Trophoblast cell (in vitro differentiated cells and primary cell): ENCODE measurements around the gene PCF11.

Source experiments
- DNase-seq, 2 donors: peaks; one replicate each; pipeline ENCODE4 v3.0.0-alpha.2; 2016
- H2AFZ ChIP-seq: 2 replicates; pipeline ENCODE4 v1.6.1; 2013; ENCODE audit warnings: low read length, moderate library complexity, mild to moderate bottlenecking; ENCODE audit not compliant: insufficient read depth, poor library complexity
- H2AK5ac ChIP-seq: 2 replicates; pipeline ENCODE4 v1.6.1; 2013; ENCODE audit warnings: mild to moderate bottlenecking, low read length
- H2BK120ac ChIP-seq: 2 replicates; pipeline ENCODE4 v1.6.1; 2013; ENCODE audit warnings: low read length, mild to moderate bottlenecking, moderate library complexity; ENCODE audit not compliant: insufficient read depth, poor library complexity
- H2BK12ac ChIP-seq: 2 replicates; pipeline ENCODE4 v1.6.1; 2013; ENCODE audit warnings: mild to moderate bottlenecking, low read length, moderate library complexity
- H2BK5ac ChIP-seq: 2 replicates; pipeline ENCODE4 v1.6.1; 2013; ENCODE audit warnings: low read length, low read depth, moderate library complexity, mild to moderate bottlenecking; ENCODE audit not compliant: poor library complexity
- H3K14ac ChIP-seq: 2 replicates; pipeline ENCODE4 v1.6.1; 2013; ENCODE audit warnings: mild to moderate bottlenecking, low read length
- H3K18ac ChIP-seq: 2 replicates; pipeline ENCODE4 v1.6.1; 2013; ENCODE audit warnings: mild to moderate bottlenecking, low read length
- H3K23ac ChIP-seq: 2 replicates; pipeline ENCODE4 v1.6.1; 2013; ENCODE audit warnings: low read length
- H3K27ac ChIP-seq: 2 replicates; pipeline ENCODE4 v1.5.1; 2013; ENCODE audit warnings: low read depth, mild to moderate bottlenecking, inconsistent platforms, low read length, moderate library complexity
- H3K27me3 ChIP-seq: 2 replicates; pipeline ENCODE4 v1.6.1; 2013; ENCODE audit warnings: inconsistent platforms, mild to moderate bottlenecking, low read length, moderate library complexity; ENCODE audit not compliant: insufficient read depth
- H3K36me3 ChIP-seq, 2 experiments: 1 replicate in 1 of 2; 2 replicates in 1 of 2; pipeline ENCODE4 v1.6.1; 2013; ENCODE audit warnings: low read length in 2 of 2, mild to moderate bottlenecking in 2 of 2, moderate library complexity in 1 of 2; ENCODE audit not compliant: insufficient read depth in 2 of 2, control insufficient read depth in 1 of 2
- H3K4ac ChIP-seq: 2 replicates; pipeline ENCODE4 v1.6.1; 2013; ENCODE audit warnings: low read depth, mild to moderate bottlenecking, low read length, moderate library complexity
- H3K4me1 ChIP-seq, 2 experiments: 1 replicate in 1 of 2; 2 replicates in 1 of 2; pipeline ENCODE4 v1.6.1; 2013; ENCODE audit warnings: low read length in 2 of 2, mild to moderate bottlenecking in 2 of 2, moderate library complexity in 1 of 2; ENCODE audit not compliant: insufficient read depth in 2 of 2, control insufficient read depth in 1 of 2
- H3K4me2 ChIP-seq: 2 replicates; pipeline ENCODE4 v1.6.1; 2013; ENCODE audit warnings: inconsistent platforms, mild to moderate bottlenecking, low read length, moderate library complexity
- H3K4me3 ChIP-seq: 2 replicates; pipeline ENCODE4 v1.5.1; 2013; ENCODE audit warnings: mild to moderate bottlenecking, low read depth, low read length, inconsistent platforms
- H3K79me1 ChIP-seq: one replicate; pipeline ENCODE4 v1.6.1; 2013; ENCODE audit warnings: low read length
- H3K79me2 ChIP-seq: 2 replicates; pipeline ENCODE4 v1.6.1; 2013; ENCODE audit warnings: low read length, mild to moderate bottlenecking; ENCODE audit not compliant: control insufficient read depth, insufficient read depth, poor library complexity
- H3K9ac ChIP-seq: 2 replicates; pipeline ENCODE4 v1.6.1; 2013; ENCODE audit warnings: mild to moderate bottlenecking, low read length
- H3K9me3 ChIP-seq: 2 replicates; pipeline ENCODE4 v1.6.1; 2013; ENCODE audit warnings: low read depth, mild to moderate bottlenecking, control low read depth, inconsistent platforms, low read length; ENCODE audit not compliant: insufficient read depth
- H4K12ac ChIP-seq: 2 replicates; pipeline ENCODE4 v1.6.1; 2013; ENCODE audit warnings: low read depth, mild to moderate bottlenecking, low read length, moderate library complexity
- H4K8ac ChIP-seq: 2 replicates; pipeline ENCODE4 v1.6.1; 2013; ENCODE audit warnings: low read depth, mild to moderate bottlenecking, low read length, moderate library complexity
- H4K91ac ChIP-seq: one replicate; pipeline ENCODE4 v1.6.1; 2013; ENCODE audit warnings: low read depth, mild to moderate bottlenecking, low read length, moderate library complexity
- WGBS: extraction: QIAGEN DNeasy Blood & Tissue Kit; methylation state at CpG from one replicate; pipeline ENCODE4 v1.1.7; 2013; ENCODE audit warnings: missing lambda C conversion rate; ENCODE audit not compliant: insufficient read length, insufficient coverage; ENCODE audit errors: extremely low coverage; 5-methylcytosine and 5-hydroxymethylcytosine counted together

The PCF11 gene

DNA sequence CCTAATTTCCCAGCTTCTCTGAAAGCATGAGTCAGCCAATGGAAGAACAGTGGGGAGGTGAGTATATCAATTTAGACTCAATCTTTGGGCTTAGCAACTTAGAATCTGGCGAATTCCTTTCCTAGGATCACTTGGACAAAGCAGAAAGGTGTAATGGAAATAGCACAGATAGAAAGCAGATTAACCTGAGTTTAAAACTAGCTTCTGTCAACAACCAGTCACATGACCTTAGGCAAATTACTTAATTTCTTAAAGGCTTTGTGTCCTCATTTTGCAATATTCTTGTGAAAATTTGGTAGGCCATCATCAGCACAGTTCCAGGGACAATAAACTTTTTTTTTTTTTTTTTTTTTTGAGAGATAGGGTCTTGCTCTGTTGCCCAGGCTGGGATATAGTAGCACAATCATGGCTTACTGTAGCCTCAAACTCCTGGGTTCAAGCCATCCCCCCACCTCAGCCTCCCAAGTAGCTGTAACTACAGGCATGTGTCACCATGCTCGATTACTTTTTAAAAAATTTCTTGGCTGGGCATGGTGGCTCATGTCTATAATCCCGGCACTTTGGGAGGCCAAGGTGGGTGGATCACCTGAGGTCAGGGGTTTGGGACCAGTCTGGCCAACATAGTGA, 40.8 kb upstream of the PCF11 start:
- no peaks in the 10 kb centered on the region for H3K4me1 ChIP-seq
- H3K9ac ChIP-seq, result no peak overlapping the region
- H3K27ac ChIP-seq, result no peak overlapping the region
- H3K18ac ChIP-seq, result no peak overlapping the region
- no peaks in the 10 kb centered on the region for H3K27me3 ChIP-seq
- H3K4me3 ChIP-seq, result no peak overlapping the region
- peak overlapping the region; percentile 14 for H4K91ac ChIP-seq
- H3K14ac ChIP-seq, result no peak overlapping the region
- H3K36me3 ChIP-seq, result no peaks in the 10 kb centered on the region
- H3K79me1 ChIP-seq, result no peaks in the 10 kb centered on the region
- H2BK120ac ChIP-seq, result no peak overlapping the region
- no peak overlapping the region for H2BK5ac ChIP-seq
- no peak overlapping the region for H3K4me2 ChIP-seq
- H3K23ac ChIP-seq, result no peak overlapping the region
- WGBS, result no CpG with 5 or more reads among the region's 3 CpGs
- no peak overlapping the region for H3K4ac ChIP-seq
- H2AFZ ChIP-seq, result no peak overlapping the region
- H2AK5ac ChIP-seq, result no peak overlapping the region
- no peak for DNase-seq
- H3K9me3 ChIP-seq, result no peaks in the 10 kb centered on the region
- H4K8ac ChIP-seq, result no peak overlapping the region
- H4K12ac ChIP-seq, result no peak overlapping the region
- peak overlapping the region; percentile 31 for H2BK12ac ChIP-seq
- no peaks in the 10 kb centered on the region for H3K79me2 ChIP-seq

DNA sequence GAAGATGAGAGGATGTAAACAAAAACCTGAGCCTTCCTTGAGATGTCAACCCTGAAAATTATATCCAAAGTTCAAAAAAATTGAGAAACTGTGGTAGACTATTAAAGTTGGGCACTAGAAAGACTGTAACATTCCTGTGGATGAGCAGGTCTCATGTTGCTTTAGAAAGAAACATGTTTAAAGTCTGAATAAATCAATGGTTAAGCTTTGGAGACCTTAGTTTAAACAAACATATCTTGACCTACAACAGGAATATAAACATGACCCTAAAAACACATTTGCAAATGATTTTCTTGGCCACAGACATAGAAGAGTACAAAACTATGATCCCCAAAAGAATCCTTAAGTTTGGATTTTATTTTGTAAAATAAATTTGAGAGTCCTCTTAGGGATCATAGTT, 38.1 kb upstream of the PCF11 start:
- H3K4me1 ChIP-seq, result no peaks in the 10 kb centered on the region
- no peak overlapping the region for H3K23ac ChIP-seq
- no peak overlapping the region for H3K4me2 ChIP-seq
- DNase-seq, result no peak
- no peaks in the 10 kb centered on the region for H3K27me3 ChIP-seq
- no peak overlapping the region for H4K12ac ChIP-seq
- no peak overlapping the region for H3K9ac ChIP-seq
- H2BK12ac ChIP-seq, result no peak overlapping the region
- H3K4ac ChIP-seq, result no peak overlapping the region
- no peaks in the 10 kb centered on the region for H3K79me1 ChIP-seq
- no peak overlapping the region for H4K8ac ChIP-seq
- no peak overlapping the region for H3K27ac ChIP-seq
- H3K36me3 ChIP-seq, result no peaks in the 10 kb centered on the region
- no peak overlapping the region for H4K91ac ChIP-seq
- H2AK5ac ChIP-seq, result no peak overlapping the region
- no peaks in the 10 kb centered on the region for H3K79me2 ChIP-seq
- no peak overlapping the region for H2BK120ac ChIP-seq
- no peak overlapping the region for H3K4me3 ChIP-seq
- H3K14ac ChIP-seq, result no peak overlapping the region
- H2AFZ ChIP-seq, result no peak overlapping the region
- no peaks in the 10 kb centered on the region for H3K9me3 ChIP-seq
- no peak overlapping the region for H3K18ac ChIP-seq
- no peak overlapping the region for H2BK5ac ChIP-seq

- no peak overlapping the region for H3K14ac ChIP-seq
- no peak overlapping the region for H3K18ac ChIP-seq
- no peak overlapping the region for H4K91ac ChIP-seq
- H3K4me2 ChIP-seq, result no peak overlapping the region
- no peak overlapping the region for H2AFZ ChIP-seq
- no peak overlapping the region for H3K27ac ChIP-seq
- no CpG with 5 or more reads among the region's 3 CpGs for WGBS
- no peaks in the 10 kb centered on the region for H3K79me2 ChIP-seq
- no peaks in the 10 kb centered on the region for H3K27me3 ChIP-seq
- no peaks in the 10 kb centered on the region for H3K36me3 ChIP-seq
- H4K12ac ChIP-seq, result no peak overlapping the region
- no peak overlapping the region for H2BK12ac ChIP-seq
- no peak overlapping the region for H2BK120ac ChIP-seq
- no peaks in the 10 kb centered on the region for H3K9me3 ChIP-seq
- no peak overlapping the region for H3K4ac ChIP-seq
- H2BK5ac ChIP-seq, result no peak overlapping the region
- H3K4me1 ChIP-seq, result no peaks in the 10 kb centered on the region
- no peak overlapping the region for H2AK5ac ChIP-seq
- no peak overlapping the region for H3K9ac ChIP-seq
- H3K4me3 ChIP-seq, result no peak overlapping the region
- no peak overlapping the region for H4K8ac ChIP-seq
- no peak for DNase-seq
- no peak overlapping the region for H3K23ac ChIP-seq
- no peaks in the 10 kb centered on the region for H3K79me1 ChIP-seq
These were observed 37.7 kb upstream of the PCF11 start for GRCh38 chr11:83119216-83119615.

DNA sequence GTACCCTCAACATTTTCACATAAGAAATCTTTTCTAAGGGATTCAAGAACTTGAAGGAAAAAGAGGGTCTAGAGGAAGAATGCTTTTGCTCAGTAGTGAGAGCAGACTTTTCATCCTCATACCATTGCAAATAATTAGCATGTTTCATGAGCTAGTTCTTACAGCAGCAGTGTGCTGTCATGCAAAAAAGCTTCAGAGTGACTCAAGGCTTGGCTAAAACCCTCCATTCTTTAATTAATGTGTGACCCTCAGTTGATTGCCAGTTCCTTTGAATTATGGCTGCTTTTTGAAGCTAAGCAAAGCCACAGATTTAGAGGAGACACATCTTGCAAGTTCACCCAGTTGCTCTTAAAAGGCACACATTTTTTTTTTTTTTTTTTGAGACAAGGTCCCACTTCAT, 36.6 kb upstream of the PCF11 start:
- Histone ChIP-seq H3K14ac (no peak overlapping the region), H4K12ac (no peak overlapping the region), H4K8ac (no peak overlapping the region), H3K4me1 (no peaks in the 10 kb centered on the region), H3K4ac (no peak overlapping the region), H3K9ac (no peak overlapping the region), H3K27ac (no peak overlapping the region), H3K36me3 (no peaks in the 10 kb centered on the region), H3K23ac (no peak overlapping the region), H3K4me2 (no peak overlapping the region), H2BK120ac (no peak overlapping the region), H2AFZ (no peak overlapping the region), H3K18ac (no peak overlapping the region), H3K27me3 (no peaks in the 10 kb centered on the region), H2AK5ac (no peak overlapping the region), H3K79me1 (no peaks in the 10 kb centered on the region), H2BK5ac (no peak overlapping the region), H3K9me3 (no peaks in the 10 kb centered on the region), H3K4me3 (no peak overlapping the region), H2BK12ac (no peak overlapping the region), H4K91ac (no peak overlapping the region), H3K79me2 (no peaks in the 10 kb centered on the region)
- DNase-seq, result no peak
